HL-60 (cell line): ENCODE data around the gene MANBA.

Source experiments
- CTCF ChIP-seq: IDR thresholded peaks from one replicate; pipeline ENCODE4 v1.5.1; 2011; ENCODE audit warnings: low read length, control low read depth, inconsistent platforms; ENCODE audit not compliant: insufficient read depth
- POLR2AphosphoS5 ChIP-seq: IDR thresholded peaks from 2 replicates; pipeline ENCODE4 v1.6.1; 2012; ENCODE audit warnings: low read depth
- SPI1 ChIP-seq: IDR thresholded peaks from 2 replicates; pipeline ENCODE4 v1.6.1; 2012; ENCODE audit warnings: low read depth, mild to moderate bottlenecking, borderline replicate concordance

- TF ChIP-seq CTCF = no peak
- no peak for TF ChIP-seq POLR2AphosphoS5
- no peak for TF ChIP-seq SPI1
These were observed 64.0 kb downstream of the MANBA start for GRCh38 chr4:102696758-102697157.
